CD4-positive, alpha-beta T cell treated with Interleukin-4 for 4 hours (primary cell): ENCODE results near the gene CD300LF.

Experiments
- DNase-seq: peaks from one replicate; pipeline ENCODE4 v3.0.0-alpha.2; 2020

The CD300LF gene

DNA sequence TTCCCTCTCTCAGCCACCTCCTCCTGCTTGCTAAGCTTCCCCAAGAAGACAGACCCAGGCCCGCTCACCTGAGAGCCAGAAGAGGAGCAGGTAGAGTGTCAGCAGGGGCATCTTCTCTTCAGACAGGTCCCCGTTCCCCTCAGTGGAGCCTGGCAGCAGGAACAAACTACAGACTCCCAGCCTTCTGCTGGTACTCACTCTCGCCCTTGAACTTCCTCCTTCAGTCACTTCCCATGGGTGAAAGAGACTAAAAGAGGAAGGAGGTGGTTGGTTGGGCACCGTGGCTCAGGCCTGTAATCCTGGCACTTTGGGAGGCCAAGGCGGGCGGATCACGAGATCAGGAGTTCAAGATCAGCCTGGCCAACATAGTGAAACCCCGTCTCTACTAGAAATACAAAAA lies at the start of gene CD300LF:
Gene CD300LF (minus strand): TSS at position 168 of the 400 bp plus-strand sequence. CDS start 57 bp downstream, at position 111.
- no peak for DNase-seq

DNA sequence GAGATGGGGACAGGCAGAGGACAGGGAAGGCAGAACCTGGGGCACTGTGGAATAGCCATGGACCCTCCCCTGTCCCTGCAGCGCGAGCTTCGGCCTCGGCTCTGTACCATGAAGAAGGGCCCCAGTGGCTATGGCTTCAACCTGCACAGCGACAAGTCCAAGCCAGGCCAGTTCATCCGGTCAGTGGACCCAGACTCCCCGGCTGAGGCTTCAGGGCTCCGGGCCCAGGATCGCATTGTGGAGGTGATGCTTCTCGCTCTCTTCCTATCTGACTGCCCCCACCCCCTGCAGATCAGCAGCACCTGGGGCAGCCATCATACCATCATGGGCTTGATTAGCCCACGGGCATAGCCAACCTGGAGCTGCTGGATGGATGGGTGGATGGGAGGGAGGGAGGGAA lies 49.2 kb upstream of the CD300LF start:
- no peak for DNase-seq

DNA sequence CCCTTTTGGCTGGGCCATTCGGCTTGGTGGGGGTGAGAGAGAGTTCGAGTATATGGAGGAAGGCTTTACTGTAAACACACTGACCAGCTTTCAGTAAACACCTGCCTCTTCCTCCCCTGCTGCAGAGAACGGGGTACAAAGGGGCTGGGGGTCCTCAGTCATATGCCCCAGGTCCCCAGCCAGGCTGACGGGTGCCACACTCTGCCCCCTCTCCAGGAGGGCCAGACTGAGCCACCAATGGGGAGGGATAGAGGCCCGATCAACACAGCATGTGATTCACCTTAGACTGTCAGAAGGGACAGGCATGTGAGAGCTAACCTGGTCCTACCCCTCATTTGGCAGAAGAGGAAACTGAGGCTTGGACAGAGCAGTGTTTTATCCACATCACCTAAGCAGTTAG lies 48.7 kb upstream of the CD300LF start:
- DNase-seq, result no peak

DNA sequence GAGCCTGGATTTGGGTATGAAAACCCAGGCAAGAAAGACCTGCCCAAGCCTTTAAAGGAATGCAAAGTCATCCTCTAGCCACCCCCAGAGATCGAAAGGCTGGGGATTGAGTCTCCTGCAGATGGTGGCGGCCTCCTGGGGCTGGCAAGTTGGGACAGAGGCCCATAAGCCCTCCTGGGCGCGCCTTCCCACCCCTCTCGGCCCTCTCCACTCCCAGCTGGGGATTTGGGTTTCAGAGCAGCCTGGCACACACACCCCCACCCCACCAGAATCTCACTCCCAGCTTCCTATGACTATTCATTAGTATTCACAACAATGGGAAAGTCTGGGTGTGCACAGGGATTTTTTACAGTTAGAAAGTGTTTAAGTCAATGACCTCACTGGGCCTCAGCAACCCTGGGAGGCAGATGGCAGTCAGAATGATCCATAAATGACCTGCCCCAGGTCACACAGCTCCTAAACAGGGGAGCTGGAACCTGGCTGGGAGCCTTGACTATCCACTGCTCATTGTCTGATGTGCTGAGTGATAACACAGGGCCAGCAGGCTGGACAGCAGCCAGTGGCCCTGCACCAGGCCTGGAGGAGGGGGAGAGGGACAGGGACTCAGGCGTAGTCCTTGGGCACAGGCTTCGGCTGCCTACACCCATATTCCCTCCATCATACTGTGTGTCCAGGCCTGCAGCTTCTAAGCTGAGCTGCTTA lies 47.8 kb upstream of the CD300LF start:
- DNase-seq, result no peak

DNA sequence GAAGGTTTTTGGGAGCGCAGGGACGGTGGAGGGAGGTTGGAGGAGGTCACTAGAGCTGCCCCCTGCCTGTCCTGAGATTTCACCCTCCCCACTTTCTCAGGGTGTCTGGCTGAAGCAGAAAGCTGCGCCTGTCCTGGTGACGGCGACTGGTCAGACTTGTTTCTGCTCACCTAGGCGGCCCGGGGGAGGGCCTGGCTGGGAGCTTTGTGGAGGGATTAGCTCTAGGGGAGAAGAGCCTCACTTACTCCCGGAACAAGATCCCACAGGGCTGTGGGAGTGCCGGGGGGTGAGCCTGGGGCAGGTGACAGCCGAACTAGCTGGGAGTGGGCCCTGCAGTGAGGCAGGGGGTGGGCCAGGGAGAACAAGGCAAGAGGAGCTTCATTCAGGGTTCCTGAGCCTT lies 47.2 kb upstream of the CD300LF start:
- DNase-seq, result no peak

DNA sequence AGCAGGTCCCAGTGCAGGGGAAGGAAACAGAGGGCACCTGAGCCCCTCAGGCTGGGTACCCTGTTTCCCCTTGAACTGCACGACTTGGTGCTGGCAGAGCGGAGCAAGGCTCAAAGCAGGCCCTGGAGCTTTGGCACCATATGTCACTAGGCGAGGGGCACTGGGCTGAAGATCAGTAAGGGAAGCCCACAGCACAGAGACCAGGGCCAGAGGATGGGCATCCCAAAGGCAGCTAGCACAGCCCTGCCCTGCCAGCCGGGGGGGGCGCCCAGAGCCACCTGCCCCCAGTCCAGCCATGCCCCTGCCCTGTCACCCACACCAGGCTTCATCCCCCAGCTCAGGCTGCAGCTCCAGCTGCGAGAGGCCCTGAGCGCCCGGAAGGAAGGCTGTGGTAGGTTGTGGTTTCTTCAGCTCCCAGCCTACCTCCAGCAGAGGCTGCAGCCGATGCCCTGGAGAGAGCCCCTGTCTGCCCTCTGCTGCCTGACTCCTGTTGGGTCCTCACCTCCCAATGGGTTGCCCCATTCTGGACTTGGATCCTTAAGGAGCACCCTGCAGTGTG lies 46.6 kb upstream of the CD300LF start:
- DNase-seq, result peak; percentile 57

DNA sequence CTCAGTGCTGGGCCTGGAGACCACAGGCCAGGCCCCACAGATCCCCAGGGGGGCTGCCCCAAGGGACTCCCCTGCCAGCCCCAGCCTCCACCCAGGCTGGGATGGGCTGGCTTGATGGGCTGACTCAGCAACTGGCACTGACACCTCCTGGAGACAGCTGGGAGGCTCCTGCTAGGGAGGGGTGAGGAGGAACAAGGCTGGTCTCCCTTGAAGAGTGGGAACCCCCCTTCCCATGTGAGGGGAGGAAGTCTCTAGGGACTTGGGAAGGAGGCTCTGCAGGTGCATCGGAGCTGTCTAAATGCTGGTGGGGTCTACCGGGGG lies 46.1 kb upstream of the CD300LF start:
- DNase-seq, result no peak

DNA sequence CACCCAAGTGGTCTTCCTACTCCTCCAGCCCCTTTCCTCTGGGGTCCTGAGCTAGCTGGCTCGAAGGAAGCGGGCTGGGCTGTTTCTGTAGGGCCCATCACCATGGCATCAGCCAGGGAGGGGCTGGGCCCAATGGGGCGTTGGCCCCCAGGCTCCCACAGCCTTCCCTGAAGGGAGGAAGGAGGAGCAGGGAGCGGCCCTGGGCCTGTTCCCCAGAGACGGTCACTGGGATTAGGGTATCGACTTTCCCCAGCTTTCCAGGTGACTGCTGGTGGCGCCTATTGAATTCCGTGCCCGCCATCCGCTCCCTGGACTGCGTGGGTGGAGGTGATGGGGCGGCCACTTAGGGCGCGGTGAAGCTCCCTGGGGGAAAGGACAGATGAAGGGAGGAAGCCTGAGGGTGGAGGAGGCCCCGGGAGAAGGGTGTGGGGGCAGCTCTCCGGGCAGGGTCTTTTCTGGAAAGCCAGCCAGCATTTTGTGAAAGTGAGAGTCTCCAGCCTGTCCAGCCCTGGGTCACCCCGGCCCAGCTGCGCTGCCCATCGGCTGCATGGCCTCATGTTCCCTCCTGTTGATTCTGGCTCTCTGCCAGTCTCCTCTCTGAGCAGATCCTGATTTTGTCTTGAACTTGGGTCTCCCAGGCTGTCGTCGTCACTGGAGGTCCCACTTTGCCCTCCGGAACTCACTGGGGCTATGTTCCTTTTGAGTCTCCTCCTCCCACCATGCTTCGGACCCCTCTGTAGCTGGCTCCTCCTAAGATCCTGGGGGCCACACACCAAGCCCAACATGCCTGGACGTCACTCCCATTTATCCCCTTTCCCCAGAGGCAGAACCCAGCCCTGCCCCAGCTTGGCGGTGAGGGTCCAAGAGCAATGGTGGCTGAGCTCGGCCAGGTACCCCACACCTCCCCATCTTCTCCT lies 45.5 kb upstream of the CD300LF start:
- DNase-seq, result no peak

DNA sequence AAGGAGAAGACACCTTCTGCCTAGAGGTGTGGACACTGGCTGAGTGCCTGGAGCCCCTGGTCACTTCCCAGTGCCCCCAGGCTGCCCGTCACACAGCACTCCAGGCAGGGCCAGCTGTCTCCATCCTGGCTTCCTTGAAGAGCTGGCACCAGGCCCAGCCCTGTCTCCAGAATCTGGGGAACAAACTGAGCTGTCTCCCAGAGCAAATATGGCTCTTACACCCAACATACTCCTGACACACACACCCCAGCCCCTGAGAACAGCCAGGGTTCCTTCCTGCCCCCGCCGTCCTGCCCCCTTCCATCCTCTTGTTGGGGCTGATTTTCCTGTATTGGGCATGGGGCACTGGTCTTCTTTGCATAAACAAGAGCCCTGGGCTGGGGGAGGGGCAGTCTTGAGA lies 44.8 kb upstream of the CD300LF start:
- no peak for DNase-seq

DNA sequence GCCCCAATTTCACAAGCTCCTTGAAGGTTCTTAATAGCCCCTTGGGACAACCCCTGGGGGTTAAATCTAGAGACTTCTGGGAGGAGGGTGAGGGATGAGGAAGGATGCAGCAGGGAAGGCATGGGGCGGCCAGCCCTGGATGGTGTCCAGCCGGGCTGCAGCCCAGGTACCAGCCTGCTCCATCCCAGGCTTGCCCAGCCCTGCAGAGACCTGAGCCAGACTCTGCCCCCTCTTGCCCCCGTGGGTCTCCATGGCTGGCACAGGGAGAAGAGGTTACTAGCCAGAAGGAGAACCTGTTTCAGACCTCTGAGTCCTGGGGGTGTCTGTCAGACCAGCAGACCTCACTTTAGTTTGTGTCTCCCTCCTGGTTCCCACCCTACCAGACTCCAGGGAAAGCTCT lies 44.2 kb upstream of the CD300LF start:
- DNase-seq, result no peak

DNA sequence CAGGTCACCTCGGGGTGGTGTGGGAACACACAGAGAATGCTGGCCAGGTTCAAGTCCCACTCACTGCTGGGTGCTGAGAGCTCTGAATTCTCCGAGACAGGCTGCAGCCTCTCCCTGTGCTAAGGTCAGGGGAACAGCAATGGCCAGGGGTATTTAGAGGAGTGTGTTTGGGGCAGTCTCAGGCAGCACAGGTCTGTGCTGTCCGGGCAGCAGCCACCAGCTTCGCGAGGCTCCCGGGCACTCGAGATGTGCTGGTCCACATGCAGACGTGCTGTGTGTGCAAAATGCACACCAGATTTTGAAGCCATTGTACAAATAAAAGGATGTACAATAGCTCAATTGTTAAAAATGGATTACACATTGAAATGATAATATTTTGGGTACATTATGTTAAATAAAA lies 42.8 kb upstream of the CD300LF start:
- no peak for DNase-seq

DNA sequence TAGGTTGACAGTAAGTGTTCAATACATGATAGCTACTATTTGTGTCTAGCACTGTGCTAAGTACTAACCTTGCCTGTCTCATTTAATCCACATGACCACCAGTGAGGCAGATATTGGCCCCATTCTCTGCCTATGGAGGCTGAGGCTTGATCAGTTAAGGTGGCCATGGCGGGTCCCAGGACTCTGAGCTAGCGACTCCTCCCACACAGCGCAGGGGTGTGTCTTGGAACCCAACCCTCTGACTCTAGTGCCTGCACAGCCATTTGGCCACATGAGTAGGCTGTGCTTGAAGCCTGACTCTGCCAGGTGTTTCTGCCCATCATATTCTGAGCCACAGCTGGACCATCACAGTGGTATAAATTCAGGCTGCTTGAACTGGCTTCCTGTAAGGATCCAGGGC lies 42.1 kb upstream of the CD300LF start:
- no peak for DNase-seq

DNA sequence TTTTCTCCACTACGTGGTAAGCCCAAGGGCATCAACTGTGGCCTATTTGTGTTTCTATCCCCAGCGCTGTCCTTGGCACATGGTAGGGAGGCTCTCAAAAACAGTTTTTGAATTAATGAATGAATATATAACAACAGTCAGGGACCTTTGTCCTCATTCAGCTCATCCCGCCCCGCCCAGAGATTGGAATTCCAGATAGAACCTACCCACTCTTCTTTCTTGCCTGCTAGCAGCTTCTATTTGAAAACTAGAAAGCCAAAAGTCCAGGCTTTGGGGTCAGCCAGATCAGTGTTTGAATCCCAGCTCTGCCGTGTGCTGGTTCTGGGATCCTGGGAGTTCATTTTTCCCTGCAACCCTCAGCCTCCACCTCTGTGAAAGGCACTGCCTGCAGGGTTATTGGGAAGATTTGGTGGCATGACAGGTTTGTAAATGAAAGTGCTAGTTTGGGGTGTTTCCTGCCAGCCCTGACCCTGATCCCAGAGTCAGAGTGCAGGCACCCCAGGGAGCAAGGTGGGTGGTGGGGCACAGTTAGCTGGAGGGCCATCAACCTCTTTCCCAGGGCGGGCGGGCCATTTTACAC lies 40.2 kb upstream of the CD300LF start:
- no peak for DNase-seq

DNA sequence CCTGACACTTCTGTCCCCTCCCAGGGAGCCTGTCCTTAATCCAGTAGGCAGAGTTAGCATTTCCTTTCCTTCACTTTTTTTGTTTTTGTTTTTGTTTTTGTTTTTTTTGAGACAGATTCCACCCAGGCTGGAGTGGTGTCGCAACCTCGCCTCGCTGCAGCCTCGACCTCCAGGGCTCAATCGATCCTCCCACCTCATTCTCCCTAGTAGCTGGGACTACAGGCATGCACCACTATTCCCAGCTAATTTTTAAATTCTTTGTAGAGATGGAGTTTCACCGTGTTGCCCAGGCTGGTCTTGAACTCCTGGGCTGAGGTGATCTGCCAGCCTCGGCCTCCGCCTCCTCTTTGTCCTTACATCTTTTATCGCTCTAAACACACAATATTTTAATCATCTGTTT lies 39.7 kb upstream of the CD300LF start:
- no peak for DNase-seq

DNA sequence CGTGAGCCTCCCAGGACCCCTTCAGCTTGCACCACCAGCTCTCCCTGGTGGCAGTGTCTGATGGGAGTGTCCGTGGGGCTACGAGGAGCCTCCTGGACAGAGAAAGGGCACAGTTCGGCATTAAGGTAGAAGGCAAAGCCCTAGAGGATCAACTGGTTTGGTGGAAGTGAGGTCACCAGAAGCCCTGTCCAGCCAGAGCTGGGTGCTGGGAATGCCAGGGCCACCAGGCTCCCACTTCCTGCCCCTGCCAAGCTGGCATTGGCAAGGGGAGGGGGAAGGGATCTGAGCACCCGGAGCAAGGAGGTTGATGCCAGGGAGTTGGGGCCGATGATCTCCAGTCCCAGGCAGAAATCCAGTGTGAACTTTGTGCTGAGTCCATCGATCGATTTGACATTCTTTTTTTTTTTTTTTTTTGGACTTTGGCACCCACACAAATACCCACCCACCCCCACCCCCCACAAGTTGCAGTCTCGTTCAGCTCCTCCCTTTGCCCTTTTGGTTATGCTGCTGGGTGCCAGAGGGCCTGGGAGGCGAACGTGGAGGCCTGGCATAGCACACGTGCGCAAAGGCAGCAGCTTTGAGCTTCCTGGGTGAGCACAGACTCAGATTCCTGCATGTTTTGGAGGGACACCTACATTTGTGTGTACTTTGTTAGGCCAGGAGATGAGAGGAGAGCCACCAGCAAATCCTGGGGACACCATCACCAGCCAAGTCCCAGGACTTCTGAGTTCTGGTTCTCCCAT lies 37.8 kb upstream of the CD300LF start:
- DNase-seq, result no peak

DNA sequence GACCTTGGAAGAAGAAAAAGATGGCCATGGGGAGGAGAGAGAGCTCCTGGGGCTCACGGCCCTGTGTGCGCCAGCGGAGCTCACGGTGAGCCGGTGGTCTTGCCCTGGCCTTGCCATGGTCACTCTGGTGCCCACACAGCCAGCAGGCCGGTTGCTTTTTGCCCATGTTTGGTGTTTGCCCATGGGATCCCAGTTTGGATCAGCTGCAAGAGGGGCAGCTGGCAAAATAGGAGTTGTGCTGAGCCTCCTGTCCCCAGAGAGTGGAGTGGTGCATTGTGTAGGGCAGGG lies 37.3 kb upstream of the CD300LF start:
- no peak for DNase-seq

DNA sequence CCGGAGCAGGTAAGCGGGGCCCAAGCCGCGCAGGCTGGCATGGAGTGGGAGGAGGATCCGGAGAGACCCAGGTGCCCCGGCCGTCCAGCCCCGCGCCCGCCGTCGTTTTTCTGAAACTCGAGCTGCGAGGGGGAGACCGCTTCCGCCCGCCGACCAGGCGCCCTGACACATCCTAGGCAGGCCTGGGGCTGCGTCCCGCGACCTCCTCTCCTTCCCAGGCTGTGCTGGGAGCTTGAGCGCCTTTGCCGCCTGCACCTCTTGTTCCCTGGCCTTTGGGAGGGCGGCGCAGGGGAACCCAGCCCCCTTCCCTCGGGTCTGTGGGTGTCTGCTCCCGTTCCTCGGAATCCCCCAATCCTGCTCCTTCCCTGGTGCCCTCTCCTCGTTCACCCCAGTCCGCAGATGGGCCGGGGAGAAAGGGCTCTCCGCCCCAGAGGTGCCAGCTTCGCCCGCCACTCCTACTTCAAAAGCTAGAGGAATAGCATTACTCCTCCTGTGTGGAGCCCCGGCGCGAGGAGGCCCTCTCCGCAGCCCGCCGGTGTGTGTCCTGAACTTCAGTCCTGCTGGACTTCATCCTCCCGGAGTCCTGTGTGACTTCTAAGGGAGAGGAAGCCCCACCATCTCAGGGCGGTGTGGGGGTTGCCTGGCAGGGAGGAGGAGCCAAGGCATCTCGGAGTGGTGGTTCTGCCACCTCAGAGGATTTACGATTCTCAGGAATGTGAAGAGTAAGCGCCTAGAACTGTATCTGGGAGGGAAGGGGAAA lies 36.7 kb upstream of the CD300LF start:
- no peak for DNase-seq

DNA sequence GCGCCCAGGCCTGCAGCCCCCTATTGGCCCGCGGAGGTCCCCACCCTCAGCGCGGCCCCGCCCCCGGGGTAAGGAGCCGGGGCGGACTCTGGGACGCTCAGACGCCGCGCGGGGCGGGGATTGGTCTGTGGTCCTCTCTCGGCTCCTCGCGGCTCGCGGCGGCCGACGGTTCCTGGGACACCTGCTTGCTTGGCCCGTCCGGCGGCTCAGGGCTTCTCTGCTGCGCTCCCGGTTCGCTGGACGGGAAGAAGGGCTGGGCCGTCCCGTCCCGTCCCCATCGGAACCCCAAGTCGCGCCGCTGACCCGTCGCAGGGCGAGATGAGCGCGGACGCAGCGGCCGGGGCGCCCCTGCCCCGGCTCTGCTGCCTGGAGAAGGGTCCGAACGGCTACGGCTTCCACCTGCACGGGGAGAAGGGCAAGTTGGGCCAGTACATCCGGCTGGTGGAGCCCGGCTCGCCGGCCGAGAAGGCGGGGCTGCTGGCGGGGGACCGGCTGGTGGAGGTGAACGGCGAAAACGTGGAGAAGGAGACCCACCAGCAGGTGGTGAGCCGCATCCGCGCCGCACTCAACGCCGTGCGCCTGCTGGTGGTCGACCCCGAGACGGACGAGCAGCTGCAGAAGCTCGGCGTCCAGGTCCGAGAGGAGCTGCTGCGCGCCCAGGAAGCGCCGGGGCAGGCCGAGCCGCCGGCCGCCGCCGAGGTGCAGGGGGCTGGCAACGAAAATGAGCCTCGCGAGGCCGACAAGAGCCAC lies 36.0 kb upstream of the CD300LF start, which contains the start of gene NHERF1:
Gene NHERF1 (plus strand): TSS at position 100 of the 750 bp plus-strand sequence. CDS start 219 bp downstream, at position 319.
- no peak for DNase-seq

DNA sequence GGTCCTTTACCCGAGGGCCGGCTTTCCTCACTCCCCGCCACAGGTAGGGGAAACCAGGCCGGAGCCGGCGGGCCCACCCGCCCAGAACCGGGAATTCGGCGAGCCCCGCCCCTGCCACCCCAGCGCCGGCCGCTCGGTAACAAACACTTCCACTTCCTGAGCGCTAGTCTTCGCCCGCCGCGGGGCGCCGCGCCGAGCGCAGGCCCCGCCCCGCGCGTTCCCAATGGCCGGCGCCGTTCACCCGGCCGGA lies 35.5 kb upstream of the CD300LF start:
- peak; percentile 93 for DNase-seq

DNA sequence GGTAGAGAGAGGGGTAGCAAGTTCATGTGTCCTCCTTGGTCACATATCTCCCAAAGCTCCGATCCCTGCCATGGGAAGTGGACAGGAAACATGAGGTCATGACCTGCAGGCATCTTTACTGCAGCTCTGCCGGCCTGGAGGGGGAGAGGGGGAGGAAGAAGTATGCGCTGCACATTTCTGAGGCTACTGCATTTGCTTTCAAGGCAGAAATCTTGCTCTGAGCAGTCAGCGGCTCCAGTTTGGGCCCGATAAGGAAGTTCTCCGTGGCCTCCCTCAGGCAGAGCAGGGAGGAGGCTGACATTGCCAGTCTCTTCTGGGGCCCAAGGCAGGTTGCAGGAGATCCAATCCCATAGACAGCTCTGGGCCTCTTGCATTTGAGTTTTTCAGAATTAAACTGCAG lies 34.2 kb upstream of the CD300LF start:
- no peak for DNase-seq

DNA sequence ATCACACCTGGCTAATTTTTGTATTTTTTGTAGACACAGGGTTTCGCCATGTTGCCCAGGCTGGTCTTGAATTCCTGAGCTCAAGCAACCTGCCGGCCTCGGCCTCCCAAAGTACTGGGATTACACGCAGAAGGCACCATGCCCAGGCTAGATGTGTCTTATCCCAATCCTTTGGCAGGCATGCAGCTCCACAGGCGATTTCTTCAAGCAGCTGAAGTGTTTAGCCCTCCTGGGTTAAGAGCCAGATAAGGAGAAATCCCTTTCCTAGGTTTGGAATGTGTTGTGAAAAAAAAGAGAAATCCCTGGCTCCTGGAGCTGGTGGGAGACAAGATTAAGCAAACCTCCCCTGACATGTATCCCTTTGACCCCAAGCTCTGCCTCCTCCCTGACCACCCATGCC lies 33.7 kb upstream of the CD300LF start:
- DNase-seq, result no peak
